ENCODE results near the gene AGTPBP1. TPM values are rescaled to one million over a fixed set of nuclear protein-coding genes. Genes with fewer than 3 reads are reported as not detected.

AGTPBP1 gene
- total RNA-seq, 2 experiments from 2014 or later = 24.2 to 37.2 TPM

- TF ChIP-seq CTCF (conservative IDR thresholded peaks at IDR 0.05; ENCODE audit: low read length) (no peak), EZH2phosphoT487 (IDR thresholded peaks at IDR 0.05; ENCODE audit: borderline replicate concordance, low read depth, low read length) (no peak)
These were observed 102.0 kb downstream of the AGTPBP1 start for GRCh38 chr9:85639675-85640186.

DNA sequence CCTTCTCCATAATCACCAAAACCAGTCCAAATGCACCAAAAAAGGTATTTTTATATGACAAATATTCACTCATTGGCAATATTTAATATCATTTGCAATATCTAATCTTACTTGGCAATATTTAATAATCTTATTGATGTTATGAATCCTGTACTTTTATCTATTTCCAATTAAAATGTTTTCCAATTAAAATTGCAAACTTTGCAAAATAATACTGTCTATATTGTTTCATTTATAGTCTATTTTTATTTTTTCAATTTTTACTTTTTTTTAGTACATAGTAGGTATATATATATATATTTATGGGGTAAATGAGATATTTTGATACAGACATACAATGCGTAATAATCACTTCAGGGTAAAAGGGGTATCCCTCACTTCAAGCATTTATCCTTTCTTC is 109.9 kb downstream of the AGTPBP1 start:
- Histone ChIP-seq H3K79me2 (ENCODE audit: insufficient read depth, low read depth, low read length) (no peaks in the 10 kb centered on the region), H3K4me2 (ENCODE audit: low read length) (no peak overlapping the region), H3K9me3 (ENCODE audit: low read length) (no peaks in the 10 kb centered on the region), H3K9me2 (ENCODE audit: insufficient read depth, low read length) (no peaks in the 10 kb centered on the region), H3K27ac (ENCODE audit: low read depth, low read length, poor library complexity, severe bottlenecking) (no peak overlapping the region), H2AFZ (ENCODE audit: low read length) (no peak overlapping the region), H3K4me1 (ENCODE audit: insufficient read depth, low read length, poor library complexity, severe bottlenecking) (no peaks in the 10 kb centered on the region), H3K36me3 (ENCODE audit: insufficient read depth, low read length) (peaks cover 8% of the 10 kb centered on the region; the same call in 1 of the 2 replicates), H4K20me1 (ENCODE audit: insufficient read depth, low read length) (no peaks in the 10 kb centered on the region), H3K4me3 (ENCODE audit: low read depth, low read length, poor library complexity, severe bottlenecking) (no peak overlapping the region)
- intact Hi-C loops (cut with micrococcal nuclease; ENCODE audit: unreplicated experiment) = no loop called here
- ChIA-PET CTCF (ENCODE audit: unreplicated experiment) (no interaction called here), POLR2A (no interaction called here)
- BruUV-seq (replicated peaks) = no TSS peak
- no peak for DNase-seq (ENCODE audit: low spot score)
- no peak for TF ChIP-seq CTCF (conservative IDR thresholded peaks at IDR 0.05; ENCODE audit: low read length)
- TF ChIP-seq EZH2phosphoT487 (IDR thresholded peaks at IDR 0.05; ENCODE audit: borderline replicate concordance, low read depth, low read length) = no peak

More at GRCh38 chr9:85639675-85640186, 102.0 kb downstream of the AGTPBP1 start:
- Histone ChIP-seq H2AFZ (ENCODE audit: low read length) (no peak overlapping the region), H3K4me2 (ENCODE audit: low read length) (no peak overlapping the region), H3K4me1 (ENCODE audit: insufficient read depth, low read length, poor library complexity, severe bottlenecking) (no peaks in the 10 kb centered on the region), H3K9me3 (ENCODE audit: low read length) (no peaks in the 10 kb centered on the region), H3K36me3 (ENCODE audit: insufficient read depth, low read length) (peaks cover 13% of the 10 kb centered on the region), H4K20me1 (ENCODE audit: insufficient read depth, low read length) (no peaks in the 10 kb centered on the region; the same call in 1 of the 2 replicates), H3K4me3 (ENCODE audit: low read depth, low read length, poor library complexity, severe bottlenecking) (no peak overlapping the region), H3K27ac (ENCODE audit: low read depth, low read length, poor library complexity, severe bottlenecking) (no peak overlapping the region), H3K9me2 (ENCODE audit: insufficient read depth, low read length) (no peaks in the 10 kb centered on the region), H3K79me2 (ENCODE audit: insufficient read depth, low read depth, low read length) (no peaks in the 10 kb centered on the region)
- no TSS peak for BruUV-seq (replicated peaks)
- no peak for DNase-seq (ENCODE audit: low spot score)
- CTCF ChIA-PET (ENCODE audit: unreplicated experiment) = no interaction called here
- intact Hi-C loops (cut with micrococcal nuclease; ENCODE audit: unreplicated experiment) = no loop called here
- POLR2A ChIA-PET = no interaction called here

GRCh38 chr9:85630676-85631075 is 111.1 kb downstream of the AGTPBP1 start:
- Histone ChIP-seq H2AFZ (ENCODE audit: low read length) (no peak overlapping the region), H4K20me1 (ENCODE audit: insufficient read depth, low read length) (no peaks in the 10 kb centered on the region), H3K4me2 (ENCODE audit: low read length) (no peak overlapping the region), H3K79me2 (ENCODE audit: insufficient read depth, low read depth, low read length) (no peaks in the 10 kb centered on the region), H3K4me1 (ENCODE audit: insufficient read depth, low read length, poor library complexity, severe bottlenecking) (no peaks in the 10 kb centered on the region), H3K27ac (ENCODE audit: low read depth, low read length, poor library complexity, severe bottlenecking) (no peak overlapping the region), H3K36me3 (ENCODE audit: insufficient read depth, low read length) (peaks cover 8% of the 10 kb centered on the region; the same call in 1 of the 2 replicates), H3K9me2 (ENCODE audit: insufficient read depth, low read length) (no peaks in the 10 kb centered on the region), H3K4me3 (ENCODE audit: low read depth, low read length, poor library complexity, severe bottlenecking) (no peak overlapping the region), H3K9me3 (ENCODE audit: low read length) (no peaks in the 10 kb centered on the region)
- TF ChIP-seq CTCF (conservative IDR thresholded peaks at IDR 0.05; ENCODE audit: low read length) (no peak), EZH2phosphoT487 (IDR thresholded peaks at IDR 0.05; ENCODE audit: borderline replicate concordance, low read depth, low read length) (no peak)
- BruUV-seq (replicated peaks) = no TSS peak
- DNase-seq (ENCODE audit: low spot score) = no peak
- POLR2A ChIA-PET = no interaction called here
- CTCF ChIA-PET (ENCODE audit: unreplicated experiment) = no interaction called here
- intact Hi-C loops (cut with micrococcal nuclease; ENCODE audit: unreplicated experiment) = no loop called here
